Upper lobe of right lung (tissue), 1 donor: ENCODE results near the gene NAGLU. TPM values are rescaled to one million over a fixed set of nuclear protein-coding genes. Genes with fewer than 3 reads are reported as not detected.

Experiments used
- ATAC-seq: fragments of 200-7000 bp; cut with Tn5 transposase; one replicate; pipeline ENCODE4 v1.9.1; 2020; ENCODE audit warnings: mild to moderate bottlenecking, moderate library complexity
- DNase-seq: peaks from one replicate; pipeline ENCODE4 v3.0.0-alpha.2; 2020
- H3K27ac ChIP-seq: fragments of 200-600 bp; one replicate; pipeline ENCODE4 v1.8.0; 2022
- H3K27me3 ChIP-seq: fragments of 200-600 bp; one replicate; pipeline ENCODE4 v1.8.0; 2022; ENCODE audit warnings: mild to moderate bottlenecking
- H3K36me3 ChIP-seq: fragments of 200-600 bp; one replicate; pipeline ENCODE4 v1.8.0; 2022
- H3K4me1 ChIP-seq: fragments of 200-600 bp; one replicate; pipeline ENCODE4 v1.8.0; 2022
- H3K4me3 ChIP-seq: fragments of 200-600 bp; one replicate; pipeline ENCODE4 v1.8.0; 2022; ENCODE audit warnings: mild to moderate bottlenecking
- H3K9me3 ChIP-seq: fragments of 200-600 bp; one replicate; pipeline ENCODE4 v1.8.0; 2022
- intact Hi-C: fragments of 100-400 bp; cut with DNase I; formaldehyde crosslinking; loops from one replicate; pipeline ENCODE4 v1.11.0; 2022
- total RNA-seq: library from RNA; stranded (reverse); fragmentation: NEBNext Ultra II Directional; extraction: Animal tissue kit (Norgen Biotek cat#: 25700); gene quantifications from one replicate; pipeline ENCODE4 v1.2.1, GENCODE V29; 2021
- TF ChIP-seq, protein P1 (sequence below): fragments of 200-600 bp; IDR thresholded peaks from one replicate; pipeline ENCODE4 v1.8.0; 2022; ENCODE audit warnings: antibody characterized with exemption
- donor health status: DM: no; HTN: yes; CAD: no; lungs with severe emphysema.

NAGLU gene
- total RNA-seq, 1 donor from 2014 or later, result 46.9 TPM

DNA sequence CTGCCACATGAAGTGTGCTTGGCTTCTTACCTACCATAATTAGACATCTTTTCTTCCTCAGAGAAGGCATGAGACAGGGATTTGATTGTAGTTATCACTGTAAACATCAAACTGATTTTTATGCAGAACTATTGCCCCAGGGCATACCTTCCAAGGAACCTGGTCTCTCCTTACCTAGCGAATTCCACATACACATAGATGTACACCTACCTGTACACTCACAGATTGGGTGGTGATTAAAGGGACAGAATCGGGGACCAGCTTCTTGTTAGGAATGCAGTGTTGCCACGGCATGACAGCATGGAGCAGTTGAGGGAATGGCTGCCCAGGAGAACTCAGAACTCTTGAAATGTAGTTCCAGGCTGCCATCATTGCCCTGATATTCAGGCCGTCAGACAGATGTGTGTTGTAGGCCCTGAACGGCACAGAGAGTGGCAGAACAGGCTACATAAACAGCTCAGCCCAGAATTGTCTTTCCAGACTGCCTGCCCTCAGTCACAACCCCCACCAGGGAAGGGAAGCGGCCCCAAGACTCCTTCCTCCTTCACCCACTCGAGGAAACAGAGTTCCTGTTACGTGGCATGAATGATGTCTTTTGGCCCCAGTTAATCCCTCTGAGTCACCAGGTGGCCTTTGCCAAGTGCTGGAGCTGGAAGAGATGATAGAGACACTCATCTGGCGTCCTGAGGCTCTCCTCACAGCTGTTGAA, 17.8 kb upstream of the NAGLU start:
- peak; percentile 71 for ATAC-seq
- peak overlapping the region; percentile 81 for H3K27ac ChIP-seq
- H3K27me3 ChIP-seq, result no peaks in the 10 kb centered on the region
- H3K4me3 ChIP-seq, result no peak overlapping the region
- TF ChIP-seq, protein P1, sequence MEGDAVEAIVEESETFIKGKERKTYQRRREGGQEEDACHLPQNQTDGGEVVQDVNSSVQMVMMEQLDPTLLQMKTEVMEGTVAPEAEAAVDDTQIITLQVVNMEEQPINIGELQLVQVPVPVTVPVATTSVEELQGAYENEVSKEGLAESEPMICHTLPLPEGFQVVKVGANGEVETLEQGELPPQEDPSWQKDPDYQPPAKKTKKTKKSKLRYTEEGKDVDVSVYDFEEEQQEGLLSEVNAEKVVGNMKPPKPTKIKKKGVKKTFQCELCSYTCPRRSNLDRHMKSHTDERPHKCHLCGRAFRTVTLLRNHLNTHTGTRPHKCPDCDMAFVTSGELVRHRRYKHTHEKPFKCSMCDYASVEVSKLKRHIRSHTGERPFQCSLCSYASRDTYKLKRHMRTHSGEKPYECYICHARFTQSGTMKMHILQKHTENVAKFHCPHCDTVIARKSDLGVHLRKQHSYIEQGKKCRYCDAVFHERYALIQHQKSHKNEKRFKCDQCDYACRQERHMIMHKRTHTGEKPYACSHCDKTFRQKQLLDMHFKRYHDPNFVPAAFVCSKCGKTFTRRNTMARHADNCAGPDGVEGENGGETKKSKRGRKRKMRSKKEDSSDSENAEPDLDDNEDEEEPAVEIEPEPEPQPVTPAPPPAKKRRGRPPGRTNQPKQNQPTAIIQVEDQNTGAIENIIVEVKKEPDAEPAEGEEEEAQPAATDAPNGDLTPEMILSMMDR, result no peak
- intact Hi-C loops, result loop anchor here (10.0 kb wide), 1 partner anchor 213 kb away; no protein-coding TSS in a partner anchor
- peaks cover 68% of the 10 kb centered on the region for H3K4me1 ChIP-seq
- no peaks in the 10 kb centered on the region for H3K9me3 ChIP-seq
- peak; percentile 76 for DNase-seq
- H3K36me3 ChIP-seq, result peaks cover 29% of the 10 kb centered on the region

DNA sequence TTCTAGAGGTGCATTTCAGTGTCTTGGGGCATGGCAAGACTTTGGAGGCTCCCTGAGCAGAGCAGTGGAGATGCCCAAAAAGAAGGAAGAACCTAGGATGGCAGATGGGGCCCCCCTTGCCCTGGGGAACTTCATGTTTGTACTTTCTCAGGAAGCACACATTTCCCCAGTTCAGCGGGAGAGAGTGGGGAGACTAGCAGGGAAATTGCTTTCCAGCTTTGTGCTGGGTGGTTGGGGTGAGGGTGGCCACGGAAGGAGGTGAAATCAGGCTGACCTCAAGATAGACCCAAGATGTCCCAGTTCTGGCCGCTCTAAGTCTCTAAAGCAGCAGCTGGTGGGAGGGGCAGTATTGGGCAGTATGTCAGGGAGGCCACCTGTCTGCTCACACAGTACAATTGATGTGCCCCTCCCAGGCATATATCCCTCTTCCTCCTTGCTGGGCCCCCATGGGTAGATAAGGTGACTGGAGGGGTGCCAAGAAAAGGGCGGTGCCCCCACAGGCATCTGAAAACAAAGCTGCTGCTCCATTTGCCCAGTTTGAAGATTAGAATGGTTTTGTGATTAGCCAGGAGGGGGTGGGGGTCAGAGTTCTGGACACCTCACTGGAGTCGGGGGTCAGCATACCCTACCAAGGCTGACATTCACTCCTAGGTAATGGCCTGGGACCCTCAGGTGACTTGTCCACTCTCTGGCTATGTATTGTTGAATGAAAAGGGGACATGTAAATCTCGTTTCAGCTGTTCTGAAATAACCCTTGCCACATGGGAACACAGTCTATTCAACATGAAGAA, 17.1 kb upstream of the NAGLU start:
- Histone ChIP-seq H3K36me3 (peaks cover 25% of the 10 kb centered on the region), H3K4me1 (peaks cover 70% of the 10 kb centered on the region), H3K9me3 (no peaks in the 10 kb centered on the region), H3K27ac (peak overlapping the region; percentile 81), H3K27me3 (no peaks in the 10 kb centered on the region), H3K4me3 (no peak overlapping the region)
- DNase-seq (peak; percentile 63), ATAC-seq (peak; percentile 5)
- intact Hi-C loops, result loop anchor here (10.0 kb wide), 1 partner anchor 214 kb away; no protein-coding TSS in a partner anchor
- TF ChIP-seq, protein P1, result no peak

DNA sequence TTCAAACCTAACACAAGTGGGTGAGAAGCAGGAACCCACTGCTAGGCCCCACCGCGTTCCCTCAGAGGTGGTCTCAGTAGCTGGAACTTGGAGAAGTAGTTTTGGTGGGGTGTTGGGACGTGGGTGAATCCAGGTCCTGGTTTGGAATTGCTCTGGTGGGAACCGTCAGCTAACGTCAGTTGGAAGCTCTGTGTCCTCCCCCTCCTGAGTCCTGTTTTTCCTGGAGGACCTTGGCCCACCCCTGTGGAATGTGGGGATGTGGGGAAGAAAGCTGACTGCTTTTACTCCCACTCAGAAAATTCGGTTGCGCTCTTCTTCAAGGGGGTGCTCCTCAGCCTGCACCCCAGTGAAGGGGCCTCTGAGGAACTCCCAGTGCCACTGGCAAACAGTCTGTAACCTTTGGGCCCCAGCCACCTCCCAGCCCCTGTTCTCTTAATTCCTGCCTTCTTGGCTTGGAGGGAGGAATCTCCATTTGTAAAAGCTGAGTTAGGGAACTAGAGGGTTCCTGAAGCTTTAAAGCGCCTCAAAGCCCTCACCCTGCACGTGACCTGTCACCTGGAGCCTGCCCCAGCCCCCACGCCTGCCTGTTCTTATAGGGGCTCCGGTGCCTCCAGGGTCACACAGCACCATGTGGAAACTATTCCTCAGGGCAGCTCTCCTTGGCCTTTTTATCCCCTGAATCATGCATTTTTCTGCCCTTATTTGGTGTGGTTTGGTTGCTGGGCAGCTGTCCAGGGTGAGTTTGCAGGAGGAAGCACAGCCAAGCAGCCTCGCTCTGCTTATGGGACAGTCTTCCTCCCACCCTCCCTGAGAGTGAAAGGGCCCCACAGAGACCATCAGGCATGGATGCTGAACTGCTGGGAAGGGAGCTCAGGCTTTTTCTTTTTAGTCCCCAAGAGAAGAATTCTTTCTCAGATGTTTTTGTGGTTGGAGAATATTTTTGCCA, 16.2 kb upstream of the NAGLU start:
- TF ChIP-seq, protein P1, result no peak
- Histone ChIP-seq H3K9me3 (no peaks in the 10 kb centered on the region), H3K27ac (peak overlapping the region; percentile 81), H3K36me3 (peaks cover 17% of the 10 kb centered on the region), H3K4me1 (peaks cover 70% of the 10 kb centered on the region), H3K27me3 (no peaks in the 10 kb centered on the region), H3K4me3 (no peak overlapping the region)
- intact Hi-C loops, result loop anchor here (10.0 kb wide), 1 partner anchor 215 kb away; no protein-coding TSS in a partner anchor
- DNase-seq, result peak; percentile 77
- ATAC-seq, result peak; percentile 51

DNA sequence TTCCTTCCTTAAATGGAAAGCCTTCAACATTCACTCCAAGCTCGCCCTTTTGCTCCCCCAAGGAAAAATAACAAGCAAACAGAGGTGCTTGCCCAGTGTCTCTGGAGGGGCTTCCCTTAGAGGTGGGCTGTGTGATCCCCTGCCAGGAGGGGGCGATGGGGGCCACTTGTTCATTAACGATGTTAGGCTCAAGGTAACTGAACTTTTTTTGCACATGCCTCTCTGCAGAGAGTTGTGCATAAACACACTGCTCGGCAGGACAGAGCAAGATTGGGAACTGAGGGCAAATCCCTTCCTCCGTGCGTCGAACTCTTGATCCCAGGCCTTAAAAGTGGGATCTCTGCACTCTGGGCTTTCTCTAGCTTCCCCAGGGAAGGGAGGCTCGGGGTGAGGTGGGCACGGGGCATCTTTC, 15.5 kb upstream of the NAGLU start:
- intact Hi-C loops, result no loop called here
- no peak overlapping the region for H3K4me3 ChIP-seq
- peaks cover 71% of the 10 kb centered on the region for H3K4me1 ChIP-seq
- H3K27me3 ChIP-seq, result no peaks in the 10 kb centered on the region
- H3K27ac ChIP-seq, result peak overlapping the region; percentile 81
- H3K36me3 ChIP-seq, result peaks cover 14% of the 10 kb centered on the region
- TF ChIP-seq, protein P1, result peak; percentile 25
- H3K9me3 ChIP-seq, result no peaks in the 10 kb centered on the region
- ATAC-seq (no peak), DNase-seq (no peak)

DNA sequence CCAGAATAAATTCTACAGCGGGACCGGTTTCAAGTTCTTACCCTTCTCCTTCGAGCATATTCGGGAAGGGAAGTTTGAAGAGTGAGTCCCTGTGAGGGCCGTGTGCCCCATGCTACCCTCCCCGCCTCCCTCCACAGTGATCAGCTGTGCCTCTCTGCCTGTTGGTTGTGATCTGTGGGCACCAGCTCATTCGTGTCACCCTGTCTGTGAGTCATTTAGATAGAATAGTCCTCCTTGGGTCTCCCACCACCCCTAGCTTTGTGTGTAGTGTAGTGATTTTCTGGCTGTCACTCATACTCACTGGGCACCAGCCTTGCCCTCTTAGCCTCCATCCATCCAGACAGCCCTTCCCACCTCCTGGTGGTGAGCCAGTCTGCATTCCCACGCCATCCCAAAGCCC, 15.0 kb upstream of the NAGLU start:
- Histone ChIP-seq H3K36me3 (peaks cover 14% of the 10 kb centered on the region), H3K27me3 (no peaks in the 10 kb centered on the region), H3K4me3 (no peak overlapping the region), H3K27ac (peak overlapping the region; percentile 81), H3K9me3 (no peaks in the 10 kb centered on the region), H3K4me1 (peaks cover 76% of the 10 kb centered on the region)
- ATAC-seq, result no peak
- no peak for DNase-seq
- intact Hi-C loops, result no loop called here
- TF ChIP-seq, protein P1, result no peak
